SH-SY5Y (cell line): Measurements from ENCODE around the gene DSCAM.

Experiments used
- GATA2 ChIP-seq: IDR thresholded peaks from 2 replicates; pipeline ENCODE4 v1.6.1; 2011; ENCODE audit warnings: mild to moderate bottlenecking, low read depth, low read length
- GATA3 ChIP-seq: IDR thresholded peaks from 2 replicates; pipeline ENCODE4 v1.6.1; 2011; ENCODE audit warnings: low read depth, mild to moderate bottlenecking, low read length, moderate library complexity

DNA sequence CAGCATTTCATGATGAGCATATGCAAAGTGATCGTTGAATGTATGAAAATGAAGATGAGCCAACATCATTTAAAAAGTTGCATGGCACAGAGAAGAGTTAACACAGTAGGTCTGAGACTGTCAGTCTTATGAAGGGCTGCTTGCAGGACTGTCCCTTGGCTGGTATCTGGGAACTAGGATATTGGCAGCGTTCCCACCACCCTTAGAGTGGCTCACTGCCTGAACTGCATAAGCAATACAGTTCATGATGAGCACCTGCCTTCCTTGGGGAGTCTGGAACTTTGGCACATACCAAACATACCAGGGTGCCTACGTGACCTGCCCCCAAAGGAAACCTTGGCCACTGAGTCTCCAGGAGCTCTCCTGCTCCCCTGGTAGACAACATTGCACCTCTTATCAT lies 161.8 kb downstream of the DSCAM start:
- no peak for TF ChIP-seq GATA2
- no peak for TF ChIP-seq GATA3
